ENCODE data around the gene ST3GAL6.
A peak's percentile ranks its signal among the peaks of the same experiment; 100 is the strongest.

ST3GAL6 gene

DNA sequence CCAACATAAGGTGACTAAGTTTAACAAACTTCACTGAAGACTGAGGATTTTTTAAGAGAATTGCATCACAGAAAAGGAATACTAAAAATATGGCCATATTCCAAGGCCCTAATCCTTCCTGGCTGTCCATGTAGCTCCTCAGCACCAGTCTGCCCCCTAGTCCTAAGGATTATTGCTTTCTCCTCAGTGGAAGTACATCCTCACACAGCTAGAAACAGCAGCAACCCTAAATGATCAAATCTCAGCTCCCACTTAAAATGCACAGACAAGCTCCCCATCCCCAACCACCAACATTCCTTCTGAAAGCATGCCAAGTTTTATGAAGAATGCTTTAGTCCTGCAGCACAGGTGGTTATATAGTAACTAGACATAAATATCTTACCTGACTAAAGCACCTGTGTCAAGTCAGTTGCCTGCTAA lies 14.7 kb downstream of the ST3GAL6 start:
- DNase-seq: no peak

DNA sequence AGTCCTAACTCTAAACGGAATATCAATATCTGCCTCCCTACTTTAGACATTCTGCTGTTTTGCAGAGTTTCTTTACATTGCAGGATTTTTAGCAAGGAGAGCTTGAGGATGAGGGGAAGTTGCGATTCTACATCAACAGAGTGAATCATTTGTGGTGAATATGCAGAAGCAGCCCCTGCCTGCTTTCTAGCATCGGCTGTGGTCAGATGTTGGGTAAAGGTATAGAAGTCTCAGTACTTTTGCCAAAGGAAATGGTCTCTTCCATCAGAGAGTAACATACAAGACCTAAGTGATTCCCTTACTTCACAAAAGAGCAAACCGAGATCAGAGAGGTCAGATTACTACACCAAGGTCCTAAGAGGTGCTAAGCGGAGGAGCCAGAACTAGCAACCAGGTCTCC lies 15.2 kb downstream of the ST3GAL6 start:
- DNase-seq: peak in 1 of 2 donors; percentile 15

- no peak for DNase-seq
Measured at GRCh38 chr3:98778852-98779413, 15.8 kb downstream of the ST3GAL6 start.

DNA sequence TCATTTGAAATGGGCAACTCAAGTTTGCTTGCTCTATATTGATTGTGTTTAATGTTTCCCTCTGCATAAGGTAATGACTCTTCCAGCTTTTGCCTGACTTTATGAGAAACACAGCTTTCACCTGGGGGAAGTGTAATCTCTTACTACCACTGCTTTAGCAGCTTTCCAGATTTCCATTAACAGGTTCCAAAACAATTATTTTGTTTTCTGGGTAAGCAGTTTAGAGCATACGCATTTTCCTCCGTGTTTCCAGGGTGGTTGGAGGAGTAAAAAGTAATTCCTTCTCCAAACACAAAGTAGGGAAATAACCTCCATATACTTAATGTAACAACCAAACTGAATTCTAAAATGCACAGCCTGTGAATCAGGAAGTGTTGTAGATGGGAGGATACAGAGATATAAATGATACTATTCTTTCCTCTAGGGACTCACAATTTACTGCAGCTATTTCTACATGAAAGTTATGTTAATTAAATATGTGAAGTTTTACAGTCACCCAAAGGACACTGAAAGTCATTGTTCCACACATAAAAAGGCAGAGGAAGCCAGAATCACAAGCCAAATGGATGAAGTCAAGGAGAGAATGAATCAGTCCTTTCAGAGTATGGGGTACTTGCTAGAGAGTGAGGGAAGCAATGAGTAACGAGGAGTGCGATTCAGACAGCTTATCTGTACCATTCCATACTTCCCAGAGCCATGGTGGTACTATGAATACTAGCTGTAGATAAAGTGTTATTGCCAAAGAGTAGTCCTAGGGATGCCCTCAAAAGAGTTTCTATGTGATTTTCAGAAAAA lies 16.6 kb downstream of the ST3GAL6 start:
- no peak for DNase-seq

DNA sequence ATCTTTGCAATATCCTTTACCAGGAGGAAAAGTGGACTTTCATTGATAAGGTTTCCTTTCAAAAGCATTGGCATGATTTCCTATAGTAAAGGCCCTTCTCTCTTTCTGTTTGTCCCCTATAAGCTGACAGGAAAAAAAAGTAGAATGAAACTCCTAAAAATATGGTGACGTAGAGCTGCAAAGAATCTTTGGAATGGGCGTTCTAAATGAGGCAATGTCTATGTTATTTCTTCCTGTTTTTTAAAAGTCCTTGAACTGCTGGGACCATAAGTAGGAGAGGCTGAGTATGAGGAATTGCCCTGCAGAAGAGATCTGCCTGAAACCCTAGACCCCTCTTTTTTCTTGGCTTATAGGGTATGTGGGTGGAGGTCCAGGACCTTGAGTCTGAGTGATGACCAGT lies 17.2 kb downstream of the ST3GAL6 start:
- DNase-seq: no peak

DNA sequence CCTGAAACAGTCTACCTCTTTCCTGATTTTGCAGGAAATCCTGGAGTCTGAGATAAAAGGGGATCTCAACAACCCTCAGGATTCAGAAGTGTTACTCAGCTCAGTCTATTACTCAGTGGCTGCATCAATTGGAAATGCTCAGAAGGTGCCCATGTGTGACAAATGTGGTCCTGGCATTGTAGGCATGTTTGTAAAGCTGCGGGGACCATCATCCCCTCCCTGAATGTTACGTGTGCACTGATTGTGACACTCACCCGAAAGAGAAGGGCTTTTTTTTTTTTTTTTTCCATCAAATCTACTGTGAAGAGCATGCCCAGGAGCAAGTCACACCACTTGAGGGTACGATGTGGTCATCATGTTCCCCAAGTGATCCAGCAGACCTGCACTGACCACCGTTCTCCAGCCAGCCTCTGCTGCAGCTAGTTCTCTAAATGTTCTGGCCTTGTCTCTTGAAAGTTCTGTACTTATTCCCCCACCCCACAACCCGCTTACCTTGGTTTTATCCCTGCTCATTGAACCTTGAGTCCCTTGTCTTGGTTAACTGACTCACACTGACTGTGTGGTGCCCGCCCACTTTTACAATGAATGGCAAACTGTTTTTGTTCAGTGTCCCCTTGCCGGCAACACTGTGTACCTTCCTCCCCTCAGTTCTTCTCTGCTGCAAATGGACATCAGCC lies 19.8 kb downstream of the ST3GAL6 start:
- DNase-seq: no peak

DNA sequence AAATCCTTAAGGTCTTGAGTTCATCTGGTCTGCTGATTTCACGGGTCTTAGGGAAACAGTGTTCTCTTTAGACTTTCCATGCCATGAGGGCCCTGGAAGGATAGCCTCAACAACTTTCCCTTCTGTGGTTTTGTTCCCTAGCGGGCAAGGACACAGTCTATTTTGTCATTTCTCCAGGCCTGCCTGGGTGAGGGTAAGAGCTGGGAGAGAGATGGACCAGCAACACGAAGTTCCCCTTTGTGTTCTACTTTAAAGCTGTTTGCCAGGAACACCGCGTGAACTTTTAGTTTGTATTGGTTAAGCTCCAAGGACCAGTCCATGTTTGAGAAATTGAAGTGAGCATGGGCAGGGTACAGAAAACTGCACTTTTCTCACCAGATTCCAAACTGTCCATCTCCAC lies 20.9 kb downstream of the ST3GAL6 start:
- DNase-seq: no peak

DNA sequence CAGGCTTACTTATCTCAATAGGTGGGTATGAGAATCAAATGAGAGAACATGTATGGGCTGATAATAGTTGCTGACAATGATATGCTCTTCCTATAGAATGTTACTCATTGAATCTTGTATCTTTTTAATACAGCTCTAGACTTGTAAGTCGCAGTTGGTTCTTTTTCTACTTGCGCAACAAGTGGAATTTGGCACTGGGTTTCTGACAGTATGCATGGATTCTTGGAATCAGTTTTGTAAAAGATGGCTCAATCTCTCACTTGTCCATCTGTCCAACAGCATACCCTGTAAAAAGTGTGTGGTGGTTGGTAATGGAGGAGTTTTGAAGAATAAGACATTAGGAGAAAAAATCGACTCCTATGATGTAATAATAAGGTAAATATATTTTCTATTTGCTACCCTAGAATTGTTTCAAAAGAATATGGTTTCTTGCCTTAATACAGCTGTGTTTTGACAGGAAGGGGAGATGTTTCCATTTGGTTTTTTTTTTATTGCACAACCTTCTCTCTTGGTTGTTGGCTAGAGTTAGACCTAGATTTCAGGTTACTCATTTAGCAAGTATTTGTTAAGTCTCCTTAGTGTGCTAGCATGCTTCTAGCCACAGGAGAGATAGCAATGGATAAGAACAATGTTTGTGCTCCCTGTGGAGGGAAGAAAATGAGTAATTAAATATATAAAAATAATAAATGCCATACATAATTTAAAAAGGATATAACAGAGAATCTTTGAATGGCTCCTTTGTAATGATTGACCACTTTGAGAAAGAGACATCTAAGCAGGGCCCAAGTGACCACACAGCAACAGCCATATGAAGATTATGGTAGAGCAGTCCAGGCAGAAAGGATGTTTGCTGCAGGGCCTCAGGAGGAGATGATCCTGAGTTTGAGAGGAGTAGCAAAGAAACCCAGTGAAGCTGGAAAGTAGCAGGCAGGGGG lies 21.8 kb downstream of the ST3GAL6 start:
- no peak for DNase-seq

DNA sequence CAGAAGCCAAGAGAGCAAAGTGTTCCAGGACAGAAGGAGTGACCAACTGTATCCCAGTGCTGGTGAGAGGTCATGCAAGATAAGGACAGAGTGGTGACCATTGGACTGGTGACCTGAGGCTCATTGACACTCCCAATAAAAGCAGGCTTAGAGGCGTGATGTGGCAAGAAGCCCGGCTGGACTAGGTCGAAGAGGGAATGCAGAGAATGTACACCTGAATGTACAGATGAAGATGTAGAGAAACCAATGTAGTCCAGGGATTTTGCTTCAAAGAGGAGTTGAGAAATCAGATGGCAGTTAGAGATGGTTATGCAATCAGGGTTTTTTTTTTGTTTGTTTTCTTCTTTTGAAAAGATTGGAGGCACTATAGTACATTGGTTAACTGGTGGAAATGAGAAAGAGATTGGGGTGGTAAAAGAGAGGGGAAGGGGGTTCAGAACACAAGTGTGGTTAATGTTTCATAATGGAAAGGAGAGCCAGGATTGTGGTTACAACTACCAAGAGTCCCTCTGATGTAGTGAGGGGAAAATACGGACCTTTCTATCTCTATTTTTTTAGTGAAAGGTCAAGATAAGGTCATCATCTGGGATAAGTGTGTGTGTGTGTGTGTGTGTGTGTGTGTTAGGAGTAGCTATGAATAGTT lies 23.3 kb downstream of the ST3GAL6 start:
- DNase-seq: no peak

DNA sequence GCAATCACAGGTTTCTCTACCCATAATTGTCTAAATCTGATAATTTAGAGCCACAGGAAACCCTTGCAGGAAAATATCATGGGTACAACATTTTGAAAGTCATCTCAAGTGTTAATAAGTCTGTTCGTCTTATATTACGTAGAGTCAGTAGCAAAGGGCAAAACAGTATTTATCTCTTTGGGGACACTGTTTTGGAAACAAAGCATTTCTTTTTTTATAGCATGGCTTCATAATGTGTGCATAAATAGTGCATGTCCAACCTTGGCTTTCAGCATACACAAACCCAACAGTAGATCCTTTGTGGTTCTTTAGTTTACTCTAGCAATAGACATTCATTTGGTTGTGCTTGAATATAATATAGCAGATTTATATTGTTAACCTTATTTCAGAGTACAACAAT lies 24.0 kb downstream of the ST3GAL6 start:
- DNase-seq: no peak

DNA sequence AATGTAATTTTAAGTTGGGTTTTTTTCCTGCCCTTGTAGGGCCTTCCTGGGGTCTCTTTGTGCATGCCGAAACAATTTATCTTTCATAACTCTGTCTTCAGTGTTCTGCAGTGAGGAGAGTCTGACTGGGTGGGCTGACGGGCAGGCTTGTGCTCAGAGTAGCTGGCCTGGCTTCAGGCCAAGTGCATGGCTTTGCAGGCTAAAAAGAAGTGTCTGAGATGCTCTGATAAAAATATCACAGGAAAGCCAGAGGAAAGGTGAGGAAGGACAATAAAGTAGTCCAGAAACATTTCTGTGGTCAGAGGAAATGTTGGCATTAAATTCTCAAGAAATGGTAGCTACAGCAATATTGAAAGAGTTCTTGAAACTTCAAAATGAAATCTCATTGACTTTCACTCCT lies 25.5 kb downstream of the ST3GAL6 start:
- DNase-seq: no peak

DNA sequence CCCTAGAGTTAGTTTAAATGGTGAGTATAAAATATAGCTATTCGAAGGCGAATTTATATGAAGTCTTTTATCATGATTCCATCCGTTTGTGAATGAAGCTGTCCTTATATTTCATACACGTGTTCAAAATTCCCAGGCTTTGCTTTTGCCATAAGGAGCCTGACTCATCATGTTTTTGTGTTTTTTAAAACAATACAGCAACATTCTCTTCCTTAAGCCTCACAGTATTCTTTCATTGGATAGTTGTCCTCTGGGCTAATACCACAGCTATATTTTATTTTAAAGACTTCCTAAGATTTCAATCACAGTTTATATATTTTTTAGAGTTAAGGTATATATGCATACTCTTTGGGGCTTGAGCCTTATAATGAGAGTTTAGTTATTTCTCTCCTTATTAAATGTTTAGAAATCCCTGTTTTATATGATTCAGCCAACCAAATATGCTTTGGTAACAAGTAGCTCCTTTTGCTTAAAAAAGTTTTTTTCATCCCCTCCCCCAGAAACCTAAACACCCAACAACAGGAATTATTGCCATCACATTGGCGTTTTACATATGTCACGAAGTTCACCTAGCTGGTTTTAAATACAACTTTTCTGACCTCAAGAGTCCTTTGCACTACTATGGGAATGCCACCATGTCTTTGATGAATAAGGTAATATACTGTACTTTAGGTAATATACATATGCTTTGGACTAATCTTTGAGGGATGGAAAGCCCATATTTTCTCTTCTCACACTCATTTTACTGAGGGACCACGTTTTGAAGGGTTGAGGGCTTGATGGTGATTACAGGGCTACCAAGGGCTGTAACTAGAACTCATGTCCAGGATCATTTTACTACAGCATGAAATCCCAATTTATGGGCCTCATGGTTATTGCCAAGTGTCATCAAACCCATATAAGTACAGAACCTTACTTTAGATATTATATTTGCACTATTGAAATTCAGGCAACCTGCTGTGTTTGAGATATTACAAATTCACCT lies 28.5 kb downstream of the ST3GAL6 start:
- DNase-seq: no peak

DNA sequence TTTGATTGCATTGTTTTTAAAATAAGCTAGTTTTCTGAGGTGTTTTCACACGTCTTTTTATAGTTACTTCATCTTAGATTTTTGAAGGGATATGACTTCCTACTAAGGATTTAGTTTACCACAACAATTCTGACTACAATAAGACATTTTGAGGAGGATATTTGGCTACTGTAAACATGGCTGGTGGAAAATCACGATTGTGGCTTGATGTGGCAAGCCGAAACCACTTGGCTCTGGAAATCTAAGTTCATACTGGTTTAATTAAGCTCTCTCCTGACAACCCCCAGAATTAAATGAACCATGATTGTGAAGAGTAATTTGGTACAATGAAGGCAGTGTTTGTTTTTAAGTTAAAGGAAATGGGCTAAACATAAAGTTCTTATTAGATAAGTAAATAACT lies 30.8 kb downstream of the ST3GAL6 start:
- DNase-seq: no peak

GRCh38 chr3:98796334-98796733 lies 33.2 kb downstream of the ST3GAL6 start:
- no peak for DNase-seq

DNA sequence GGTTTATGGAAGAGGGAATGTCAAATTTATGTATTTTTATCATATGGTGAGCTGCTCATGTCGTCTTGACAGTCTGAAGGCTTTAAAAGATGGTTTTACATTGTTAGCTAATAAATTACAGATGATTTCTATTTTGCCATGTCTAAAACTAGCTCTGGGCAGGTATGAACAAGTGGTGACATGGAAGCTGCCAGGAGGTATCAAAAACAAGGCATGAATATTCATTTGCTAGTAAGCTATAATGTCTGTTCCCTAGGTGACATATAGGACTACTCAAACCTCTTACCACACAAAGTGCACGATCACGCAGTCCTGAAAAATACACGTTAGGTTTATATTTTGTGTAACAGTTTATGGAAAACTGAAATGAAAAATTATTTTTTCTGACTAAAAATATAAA lies 34.8 kb downstream of the ST3GAL6 start:
- DNase-seq: no peak

GRCh38 chr3:98798820-98799219 lies 35.7 kb downstream of the ST3GAL6 start:
- no peak for DNase-seq

DNA sequence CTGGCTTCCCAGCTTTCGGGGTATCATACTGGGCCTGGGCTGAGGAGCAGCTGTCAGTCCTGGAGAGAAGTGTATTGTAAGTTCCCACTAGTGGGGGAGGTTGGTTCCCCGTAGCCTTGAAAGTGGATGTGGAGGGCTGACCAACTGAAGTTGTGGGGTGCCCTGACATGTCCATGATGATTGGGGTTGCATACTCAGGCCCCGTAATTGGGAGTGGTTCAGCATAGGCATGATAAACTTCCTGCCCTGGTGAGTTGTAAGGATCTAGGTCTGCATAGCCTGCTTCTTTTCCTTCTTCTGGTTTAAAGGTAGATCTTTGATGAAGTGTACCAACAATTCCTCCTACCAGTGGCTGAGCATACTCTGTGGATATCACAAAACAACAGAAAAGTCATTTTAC lies 36.3 kb downstream of the ST3GAL6 start:
- DNase-seq: no peak

DNA sequence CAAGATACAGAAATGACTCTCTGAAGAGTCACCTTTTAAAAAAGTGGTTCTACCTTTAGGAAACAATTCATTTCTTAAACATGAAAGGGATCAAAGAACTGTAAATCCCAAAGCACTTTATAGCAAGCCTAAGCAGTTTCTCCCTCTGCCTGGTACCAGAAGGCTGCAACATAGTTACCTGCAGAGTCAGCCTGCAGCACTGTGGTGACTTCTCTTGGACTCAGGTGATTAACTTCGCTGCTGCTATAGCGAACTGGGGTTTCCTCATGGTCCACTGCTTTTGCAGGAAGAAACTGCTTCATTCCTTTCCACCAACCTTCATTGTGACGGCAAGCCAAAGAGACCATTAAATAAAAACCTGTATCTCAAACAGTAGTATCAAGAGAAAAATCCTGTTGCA lies 37.3 kb downstream of the ST3GAL6 start:
- no peak for DNase-seq

DNA sequence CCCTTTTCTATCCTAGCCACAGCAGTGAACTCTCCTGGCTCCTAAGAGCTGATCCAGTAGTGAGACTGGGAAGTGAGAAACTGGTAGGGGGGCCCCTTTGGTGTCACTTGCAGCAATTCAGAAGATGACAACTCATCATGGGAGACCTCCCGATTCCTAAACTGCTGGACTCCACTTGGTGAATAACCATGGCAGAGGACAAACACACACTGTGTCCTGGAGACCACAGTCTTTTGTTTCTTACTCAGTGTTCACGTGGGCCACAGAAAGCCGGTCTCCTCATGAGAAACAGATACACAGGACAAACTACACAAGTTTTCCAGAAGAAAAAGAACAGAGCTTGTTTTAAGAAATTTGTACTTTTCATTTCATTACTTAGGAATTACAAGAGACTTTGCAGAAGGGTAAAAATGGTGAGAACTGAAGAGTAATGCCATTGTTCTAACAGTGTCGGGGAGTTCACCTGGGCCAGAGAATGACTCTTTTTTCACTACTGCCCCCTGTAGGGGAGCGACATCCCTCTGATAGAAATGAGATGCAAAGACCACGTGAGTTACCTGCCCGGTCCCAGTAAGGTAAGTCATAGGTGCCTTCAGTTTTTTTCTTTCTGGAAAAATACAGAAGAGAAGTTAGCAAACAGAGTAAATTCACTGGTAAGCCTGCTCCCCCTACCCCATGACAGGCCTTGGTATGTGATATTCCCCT lies 38.1 kb downstream of the ST3GAL6 start:
- DNase-seq: no peak

- no peak for DNase-seq
Measured at GRCh38 chr3:98805571-98805970, 42.4 kb downstream of the ST3GAL6 start.

DNA sequence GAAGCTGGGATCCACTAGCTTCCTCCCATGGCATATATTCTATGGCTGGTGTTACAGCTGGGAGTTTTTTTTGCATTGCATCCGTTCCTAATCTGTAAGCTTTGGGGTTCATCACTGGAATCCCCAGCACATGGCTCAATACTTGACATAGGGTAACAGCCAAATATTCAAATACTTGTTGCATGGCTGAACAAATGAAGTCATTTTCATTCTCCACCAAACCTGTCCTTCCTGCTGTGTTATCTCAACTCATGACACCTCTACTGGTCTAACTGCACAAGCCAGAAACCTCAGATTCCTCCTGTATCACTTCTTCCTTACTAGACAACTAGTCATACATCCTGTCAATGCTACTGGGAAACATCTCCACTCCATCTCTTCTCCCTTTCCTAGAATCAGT lies 43.4 kb downstream of the ST3GAL6 start:
- DNase-seq: no peak
